ENCODE results near the gene SRPK2. TPM values are rescaled to one million over a fixed set of nuclear protein-coding genes. Genes with fewer than 3 reads are reported as not detected.

The SRPK2 gene
- polyA plus RNA-seq, 1 experiment, result 10.8 TPM

DNA sequence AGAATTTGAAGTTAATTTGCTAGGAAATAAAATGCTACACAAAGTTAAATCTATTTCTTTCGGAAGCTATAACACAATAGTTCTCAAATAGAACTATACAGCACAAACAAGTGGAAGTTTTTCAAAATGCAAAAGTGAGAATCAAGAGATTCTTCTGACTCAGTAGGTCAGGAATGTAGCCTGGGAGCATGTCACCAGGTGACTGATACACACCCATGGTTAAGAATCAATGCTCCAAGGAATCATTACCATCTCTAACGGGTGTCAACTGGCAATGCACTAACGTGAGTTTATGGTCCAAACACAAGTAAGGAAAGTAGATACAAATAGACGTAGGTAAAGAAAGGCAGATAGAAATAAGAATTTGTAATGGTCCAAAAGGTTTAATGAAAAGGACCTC is 170.5 kb downstream of the SRPK2 start:
- POLR2A ChIA-PET, result no interaction called here
- no peaks in the 10 kb centered on the region for H3K27me3 ChIP-seq (ENCODE audit: control insufficient read depth, insufficient read depth, low read length)
- no peaks in the 10 kb centered on the region for H3K36me3 ChIP-seq (ENCODE audit: control insufficient read depth, insufficient read depth, low read length)
- no peak for DNase-seq (ENCODE audit: low read depth)
- TF ChIP-seq, protein P1, sequence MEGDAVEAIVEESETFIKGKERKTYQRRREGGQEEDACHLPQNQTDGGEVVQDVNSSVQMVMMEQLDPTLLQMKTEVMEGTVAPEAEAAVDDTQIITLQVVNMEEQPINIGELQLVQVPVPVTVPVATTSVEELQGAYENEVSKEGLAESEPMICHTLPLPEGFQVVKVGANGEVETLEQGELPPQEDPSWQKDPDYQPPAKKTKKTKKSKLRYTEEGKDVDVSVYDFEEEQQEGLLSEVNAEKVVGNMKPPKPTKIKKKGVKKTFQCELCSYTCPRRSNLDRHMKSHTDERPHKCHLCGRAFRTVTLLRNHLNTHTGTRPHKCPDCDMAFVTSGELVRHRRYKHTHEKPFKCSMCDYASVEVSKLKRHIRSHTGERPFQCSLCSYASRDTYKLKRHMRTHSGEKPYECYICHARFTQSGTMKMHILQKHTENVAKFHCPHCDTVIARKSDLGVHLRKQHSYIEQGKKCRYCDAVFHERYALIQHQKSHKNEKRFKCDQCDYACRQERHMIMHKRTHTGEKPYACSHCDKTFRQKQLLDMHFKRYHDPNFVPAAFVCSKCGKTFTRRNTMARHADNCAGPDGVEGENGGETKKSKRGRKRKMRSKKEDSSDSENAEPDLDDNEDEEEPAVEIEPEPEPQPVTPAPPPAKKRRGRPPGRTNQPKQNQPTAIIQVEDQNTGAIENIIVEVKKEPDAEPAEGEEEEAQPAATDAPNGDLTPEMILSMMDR (IDR thresholded peaks at IDR 0.05; ENCODE audit: insufficient read depth, low read depth, low read length), result no peak
- CTCF ChIA-PET, result no interaction called here
- no peak overlapping the region for H3K4me3 ChIP-seq (ENCODE audit: low read depth, low read length)

DNA sequence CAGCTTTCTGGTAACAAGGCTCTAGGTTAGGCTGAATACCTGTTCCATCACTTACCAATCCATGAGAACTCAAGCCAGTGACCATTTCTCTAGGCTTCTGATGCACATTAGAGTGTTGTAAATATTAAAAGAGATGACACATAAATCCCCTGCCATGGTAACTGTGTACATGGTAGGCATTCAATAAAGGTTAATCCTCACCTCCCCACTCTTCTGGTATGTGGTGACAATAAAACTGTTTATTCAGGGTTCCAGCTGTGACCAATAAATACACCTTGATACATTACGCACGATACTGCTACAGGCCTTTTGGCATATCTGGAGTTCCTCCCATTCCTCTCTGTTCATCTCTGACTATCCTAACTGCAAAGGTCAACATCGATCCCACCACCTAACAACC is 171.9 kb downstream of the SRPK2 start:
- Histone ChIP-seq H3K4me3 (ENCODE audit: low read depth, low read length) (no peak overlapping the region), H3K27me3 (ENCODE audit: control insufficient read depth, insufficient read depth, low read length) (no peaks in the 10 kb centered on the region), H3K36me3 (ENCODE audit: control insufficient read depth, insufficient read depth, low read length) (no peaks in the 10 kb centered on the region)
- TF ChIP-seq, protein P1 (IDR thresholded peaks at IDR 0.05; ENCODE audit: insufficient read depth, low read depth, low read length), result no peak
- DNase-seq (ENCODE audit: low read depth), result no peak
- CTCF ChIA-PET, result no interaction called here
- POLR2A ChIA-PET, result no interaction called here

DNA sequence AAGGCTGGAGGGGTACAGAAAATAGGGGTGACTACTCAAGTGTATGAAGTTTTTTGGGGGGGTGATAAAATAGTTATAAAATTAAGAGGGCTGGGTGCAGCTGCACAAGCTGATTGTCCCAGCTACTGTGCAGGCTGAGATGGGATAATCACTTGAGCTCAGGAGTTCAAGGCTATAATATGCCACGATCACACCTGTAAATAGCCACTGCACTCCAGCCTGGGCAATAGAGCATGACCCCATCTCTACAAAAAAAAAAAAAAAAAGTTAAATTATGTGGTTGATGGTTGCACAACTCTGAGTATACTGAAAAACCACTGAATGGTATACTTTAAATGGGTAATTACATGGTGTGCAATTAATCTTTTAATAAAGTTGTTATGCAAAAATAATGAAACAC is 172.9 kb downstream of the SRPK2 start:
- ChIA-PET POLR2A (no interaction called here), CTCF (no interaction called here)
- H3K4me3 ChIP-seq (ENCODE audit: low read depth, low read length), result no peak overlapping the region
- H3K27me3 ChIP-seq (ENCODE audit: control insufficient read depth, insufficient read depth, low read length), result no peaks in the 10 kb centered on the region
- no peaks in the 10 kb centered on the region for H3K36me3 ChIP-seq (ENCODE audit: control insufficient read depth, insufficient read depth, low read length)
- DNase-seq (ENCODE audit: low read depth), result no peak
- TF ChIP-seq, protein P1 (IDR thresholded peaks at IDR 0.05; ENCODE audit: insufficient read depth, low read depth, low read length), result no peak

DNA sequence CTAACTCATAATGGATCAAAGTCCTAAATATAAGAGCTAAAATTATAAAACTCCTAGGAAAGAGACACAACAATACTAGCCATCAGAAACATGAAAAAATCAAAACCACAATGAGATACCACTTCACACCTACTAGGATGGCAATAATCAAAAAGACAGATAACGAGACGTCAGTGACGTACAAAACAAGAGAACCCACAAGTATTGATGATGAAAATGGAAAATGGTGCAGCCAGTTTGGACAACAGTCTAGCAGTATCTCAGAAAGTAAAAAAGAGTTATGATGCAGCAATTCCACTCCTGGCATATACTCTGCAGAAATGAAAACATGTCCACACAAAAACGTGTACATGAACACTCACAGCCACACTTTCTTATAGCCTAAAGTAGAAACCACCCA is 173.5 kb downstream of the SRPK2 start:
- POLR2A ChIA-PET, result no interaction called here
- H3K4me3 ChIP-seq (ENCODE audit: low read depth, low read length), result no peak overlapping the region
- CTCF ChIA-PET, result interaction anchor here (0.5 kb wide), 1 partner anchor 28 kb away, joined by 3 read pairs; no protein-coding TSS in a partner anchor

DNA sequence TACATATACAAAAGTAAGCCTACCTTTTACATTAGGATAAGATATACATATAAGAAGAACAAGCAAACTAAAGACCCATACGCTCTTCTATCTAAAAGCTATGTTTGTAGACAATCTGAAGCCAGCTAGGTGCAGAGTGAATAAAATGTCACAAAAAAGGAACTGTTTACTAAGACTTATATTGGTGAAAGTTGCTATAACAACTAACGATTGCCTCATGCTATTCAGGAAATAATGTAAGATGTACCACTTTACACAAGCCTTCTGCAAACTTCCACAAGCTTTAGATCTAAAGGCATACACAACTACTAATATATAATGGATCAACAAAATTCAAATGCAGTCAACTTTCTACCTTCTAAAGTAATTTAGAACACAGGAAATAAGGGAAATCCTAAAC is 175.1 kb downstream of the SRPK2 start:
- TF ChIP-seq, protein P1 (IDR thresholded peaks at IDR 0.05; ENCODE audit: insufficient read depth, low read depth, low read length), result no peak
- Histone ChIP-seq H3K4me3 (ENCODE audit: low read depth, low read length) (no peak overlapping the region), H3K36me3 (ENCODE audit: control insufficient read depth, insufficient read depth, low read length) (no peaks in the 10 kb centered on the region), H3K27me3 (ENCODE audit: control insufficient read depth, insufficient read depth, low read length) (no peaks in the 10 kb centered on the region)
- CTCF ChIA-PET, result interaction anchor here (1.0 kb wide), 1 partner anchor 9 kb away, joined by 3 read pairs; no protein-coding TSS in a partner anchor
- DNase-seq (ENCODE audit: low read depth), result no peak
- POLR2A ChIA-PET, result no interaction called here

More for the DNA sequence above, 173.5 kb downstream of the SRPK2 start:
- Histone ChIP-seq H3K27me3 (ENCODE audit: control insufficient read depth, insufficient read depth, low read length) (no peaks in the 10 kb centered on the region), H3K36me3 (ENCODE audit: control insufficient read depth, insufficient read depth, low read length) (no peaks in the 10 kb centered on the region)
- no peak for DNase-seq (ENCODE audit: low read depth)
- TF ChIP-seq, protein P1 (IDR thresholded peaks at IDR 0.05; ENCODE audit: insufficient read depth, low read depth, low read length), result no peak
